Testis (tissue), 2 donors: ENCODE data around the gene HDAC9.

ENCODE experiments used
- CTCF ChIP-seq, 3 experiments: fragments of 450-650 bp in 2 of 3; fragments of 200-600 bp in 1 of 3; sonication (generic) in 1 of 3; IDR thresholded peaks; one replicate each; pipeline ENCODE4 v1.5.1; 2016 to 2019; ENCODE audit warnings: antibody characterized with exemption in 3 of 3, mild to moderate bottlenecking in 2 of 3, moderate library complexity in 1 of 3
- POLR2A ChIP-seq: fragments of 450-650 bp; IDR thresholded peaks from one replicate; pipeline ENCODE4 v1.6.1; 2017; ENCODE audit warnings: antibody characterized with exemption, mild to moderate bottlenecking, moderate library complexity

GRCh38 chr7:19030281-19030680 is 534.7 kb downstream of the HDAC9 start:
- TF ChIP-seq CTCF (IDR thresholded peaks at IDR 0.05) (no peak), POLR2A (no peak)
